Panc1 (cell line): ENCODE measurements around the gene PHRF1. TPM values are rescaled to one million over a fixed set of nuclear protein-coding genes. Genes with fewer than 3 reads are reported as not detected.
A peak's percentile ranks its signal among the peaks of the same experiment; 100 is the strongest.

Experiments used
- ATAC-seq: fragments of 200-7000 bp; cut with Tn5 transposase; 2 replicates; pipeline ENCODE4 v1.9.1; 2020; ENCODE audit warnings: mild to moderate bottlenecking, moderate library complexity
- BruUV-seq: library from RNA; stranded (reverse); fragments of 400-500 nt; replicated peaks from 2 replicates; lab custom pipeline; 2021; lab: Mats Ljungman, UMichigan
- CTCF ChIA-PET: fragments of 300-600 bp; sonication (Branson Sonifier 250); formaldehyde crosslinking; loops from one replicate; lab custom pipeline; 2022; ENCODE audit warnings: antibody characterized with exemption; lab: Charles Lee
- POLR2A ChIA-PET: fragments of 300-600 bp; sonication (Branson Sonifier 250); formaldehyde crosslinking; loops from one replicate; lab custom pipeline; 2022; ENCODE audit warnings: antibody characterized with exemption; lab: Charles Lee
- DNase-seq: peaks from one replicate; pipeline ENCODE4 v3.0.0-alpha.2; 2010; ENCODE audit warnings: low read depth, low spot score
- H3K27ac ChIP-seq: 2 replicates; pipeline ENCODE4 v1.5.1; 2011; ENCODE audit warnings: mild to moderate bottlenecking, low read length, inconsistent platforms
- H3K27me3 ChIP-seq: fragments of 200-500 bp; sonication (Bioruptor generic); 2 replicates; pipeline ENCODE4 v1.6.0; 2014; ENCODE audit warnings: low read length, inconsistent platforms; ENCODE audit not compliant: control insufficient read depth, insufficient read depth
- H3K36me3 ChIP-seq: fragments of 200-500 bp; sonication (Bioruptor generic); 2 replicates; pipeline ENCODE4 v1.5.1; 2014; ENCODE audit warnings: inconsistent platforms, mild to moderate bottlenecking, low read length, moderate library complexity; ENCODE audit not compliant: control insufficient read depth, insufficient read depth
- H3K4me1 ChIP-seq: 2 replicates; pipeline ENCODE4 v1.5.1; 2011; ENCODE audit warnings: inconsistent platforms, mild to moderate bottlenecking, low read length, moderate library complexity; ENCODE audit not compliant: control insufficient read depth, insufficient read depth
- H3K4me3 ChIP-seq, 2 experiments: 2 replicates each; pipeline ENCODE4 v1.5.1; 2011 to 2012; ENCODE audit warnings: low read depth in 2 of 2, low read length in 2 of 2, mild to moderate bottlenecking in 2 of 2, inconsistent platforms in 1 of 2, moderate library complexity in 1 of 2
- H3K9me3 ChIP-seq: fragments of 200-500 bp; sonication (Bioruptor generic); 2 replicates; pipeline ENCODE4 v1.5.1; 2014; ENCODE audit warnings: low read depth, mild to moderate bottlenecking, inconsistent platforms, low read length, moderate library complexity; ENCODE audit not compliant: control insufficient read depth, insufficient read depth
- POLR2AphosphoS5 ChIP-seq: IDR thresholded peaks from 2 replicates; pipeline ENCODE4 v1.6.1; 2012; ENCODE audit warnings: mild to moderate bottlenecking, low read depth, low read length, moderate library complexity
- SIN3A ChIP-seq: IDR thresholded peaks from 2 replicates; pipeline ENCODE4 v1.6.1; 2012; ENCODE audit warnings: low read depth, mild to moderate bottlenecking, low read length, moderate library complexity, borderline replicate concordance; ENCODE audit not compliant: insufficient read depth
- TCF7L2 ChIP-seq: IDR thresholded peaks from 2 replicates; pipeline ENCODE4 v1.6.1; 2011; ENCODE audit warnings: mild to moderate bottlenecking, low read depth, low read length, inconsistent platforms
- in situ Hi-C: cut with HindIII; loops from 2 replicates; pipeline ENCODE4 v1.10.0; 2016; ENCODE audit warnings: low sequenced_read_pairs, low pct_unique_long_range_greater_than_20kb
- intact Hi-C: fragments of 100-400 bp; cut with micrococcal nuclease; formaldehyde crosslinking; loops from one replicate; pipeline ENCODE4 v1.10.0; 2022; ENCODE audit not compliant: unreplicated experiment
- total RNA-seq: library from RNA; stranded (reverse); gene quantifications from one replicate; pipeline ENCODE4 v1.2.1, GENCODE V29; 2021; ENCODE audit not compliant: unreplicated experiment
- TF ChIP-seq, protein P1 (sequence below), 2 experiments: IDR thresholded peaks; 2 replicates each; pipeline ENCODE4 v1.6.1; 2011 to 2012; ENCODE audit warnings: low read depth in 2 of 2, control low read depth in 1 of 2, low read length in 1 of 2, mild to moderate bottlenecking in 1 of 2, moderate library complexity in 1 of 2; ENCODE audit not compliant: insufficient read depth in 1 of 2
- TF ChIP-seq, protein P2 (sequence below): fragments of 450-650 bp; IDR thresholded peaks from 2 replicates; pipeline ENCODE4 v1.5.1; 2017; ENCODE audit warnings: mild to moderate bottlenecking

Gene PHRF1
- total RNA-seq, 1 experiment from 2014 or later, result 90.6 TPM

DNA sequence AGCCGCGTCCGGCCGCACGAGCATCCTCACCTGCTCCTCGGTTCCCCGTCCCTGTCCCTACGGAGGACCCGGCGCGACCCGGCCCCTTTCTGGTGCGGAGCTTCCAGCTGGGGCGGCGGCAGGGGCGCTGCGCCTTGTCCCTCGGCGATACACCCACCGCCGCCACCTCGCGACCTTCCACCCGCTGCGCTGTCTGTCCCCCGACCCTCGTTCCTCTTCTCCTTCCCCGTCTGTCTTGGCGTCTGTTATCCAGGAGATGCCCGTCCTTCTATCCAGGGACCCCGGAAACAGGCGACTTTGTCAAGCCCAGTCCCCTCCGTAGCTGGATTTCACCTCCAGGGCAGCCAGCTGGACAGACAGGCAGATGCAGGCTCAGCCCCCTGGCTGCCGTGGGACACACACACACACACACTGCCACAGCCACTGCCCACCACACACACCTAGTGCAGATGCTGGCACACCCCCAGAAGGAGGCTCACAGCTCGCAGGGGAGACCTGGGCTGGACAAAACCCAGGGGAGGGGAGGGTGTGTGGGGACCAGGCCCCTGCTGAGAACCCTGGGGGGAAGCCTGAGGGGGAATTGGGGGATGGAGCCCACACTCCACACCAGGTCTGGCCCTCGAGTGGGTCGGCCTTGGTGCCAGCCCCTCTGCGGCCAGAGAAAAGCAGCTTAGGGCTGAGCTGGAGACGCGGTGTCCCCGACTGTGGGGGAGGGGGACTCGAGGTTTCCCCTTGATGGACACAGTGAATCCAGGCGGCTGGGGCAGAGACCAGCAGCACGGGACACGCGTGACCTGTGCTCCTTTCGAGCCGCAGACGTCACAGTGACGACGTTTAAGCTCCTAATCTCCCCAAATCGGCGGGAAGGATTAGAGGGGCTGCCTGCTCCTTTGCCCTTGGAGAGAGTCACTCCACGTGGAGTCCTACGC lies 61.6 kb downstream of the PHRF1 start:
- H3K9me3 ChIP-seq, result no peaks in the 10 kb centered on the region
- intact Hi-C loops, result no loop called here
- no peaks in the 10 kb centered on the region for H3K27me3 ChIP-seq
- TF ChIP-seq, protein P1, sequence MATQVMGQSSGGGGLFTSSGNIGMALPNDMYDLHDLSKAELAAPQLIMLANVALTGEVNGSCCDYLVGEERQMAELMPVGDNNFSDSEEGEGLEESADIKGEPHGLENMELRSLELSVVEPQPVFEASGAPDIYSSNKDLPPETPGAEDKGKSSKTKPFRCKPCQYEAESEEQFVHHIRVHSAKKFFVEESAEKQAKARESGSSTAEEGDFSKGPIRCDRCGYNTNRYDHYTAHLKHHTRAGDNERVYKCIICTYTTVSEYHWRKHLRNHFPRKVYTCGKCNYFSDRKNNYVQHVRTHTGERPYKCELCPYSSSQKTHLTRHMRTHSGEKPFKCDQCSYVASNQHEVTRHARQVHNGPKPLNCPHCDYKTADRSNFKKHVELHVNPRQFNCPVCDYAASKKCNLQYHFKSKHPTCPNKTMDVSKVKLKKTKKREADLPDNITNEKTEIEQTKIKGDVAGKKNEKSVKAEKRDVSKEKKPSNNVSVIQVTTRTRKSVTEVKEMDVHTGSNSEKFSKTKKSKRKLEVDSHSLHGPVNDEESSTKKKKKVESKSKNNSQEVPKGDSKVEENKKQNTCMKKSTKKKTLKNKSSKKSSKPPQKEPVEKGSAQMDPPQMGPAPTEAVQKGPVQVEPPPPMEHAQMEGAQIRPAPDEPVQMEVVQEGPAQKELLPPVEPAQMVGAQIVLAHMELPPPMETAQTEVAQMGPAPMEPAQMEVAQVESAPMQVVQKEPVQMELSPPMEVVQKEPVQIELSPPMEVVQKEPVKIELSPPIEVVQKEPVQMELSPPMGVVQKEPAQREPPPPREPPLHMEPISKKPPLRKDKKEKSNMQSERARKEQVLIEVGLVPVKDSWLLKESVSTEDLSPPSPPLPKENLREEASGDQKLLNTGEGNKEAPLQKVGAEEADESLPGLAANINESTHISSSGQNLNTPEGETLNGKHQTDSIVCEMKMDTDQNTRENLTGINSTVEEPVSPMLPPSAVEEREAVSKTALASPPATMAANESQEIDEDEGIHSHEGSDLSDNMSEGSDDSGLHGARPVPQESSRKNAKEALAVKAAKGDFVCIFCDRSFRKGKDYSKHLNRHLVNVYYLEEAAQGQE (IDR thresholded peaks at IDR 0.05; ENCODE audit: insufficient read depth in 1 of 2, low read depth in 2 of 2, low read length in 1 of 2), result no peak
- TF ChIP-seq POLR2AphosphoS5, result no peak
- TF ChIP-seq, protein P2, sequence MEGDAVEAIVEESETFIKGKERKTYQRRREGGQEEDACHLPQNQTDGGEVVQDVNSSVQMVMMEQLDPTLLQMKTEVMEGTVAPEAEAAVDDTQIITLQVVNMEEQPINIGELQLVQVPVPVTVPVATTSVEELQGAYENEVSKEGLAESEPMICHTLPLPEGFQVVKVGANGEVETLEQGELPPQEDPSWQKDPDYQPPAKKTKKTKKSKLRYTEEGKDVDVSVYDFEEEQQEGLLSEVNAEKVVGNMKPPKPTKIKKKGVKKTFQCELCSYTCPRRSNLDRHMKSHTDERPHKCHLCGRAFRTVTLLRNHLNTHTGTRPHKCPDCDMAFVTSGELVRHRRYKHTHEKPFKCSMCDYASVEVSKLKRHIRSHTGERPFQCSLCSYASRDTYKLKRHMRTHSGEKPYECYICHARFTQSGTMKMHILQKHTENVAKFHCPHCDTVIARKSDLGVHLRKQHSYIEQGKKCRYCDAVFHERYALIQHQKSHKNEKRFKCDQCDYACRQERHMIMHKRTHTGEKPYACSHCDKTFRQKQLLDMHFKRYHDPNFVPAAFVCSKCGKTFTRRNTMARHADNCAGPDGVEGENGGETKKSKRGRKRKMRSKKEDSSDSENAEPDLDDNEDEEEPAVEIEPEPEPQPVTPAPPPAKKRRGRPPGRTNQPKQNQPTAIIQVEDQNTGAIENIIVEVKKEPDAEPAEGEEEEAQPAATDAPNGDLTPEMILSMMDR, result no peak
- TF ChIP-seq SIN3A, result no peak
- no peak for TF ChIP-seq TCF7L2
- H3K27ac ChIP-seq, result no peak overlapping the region
- no peak for ATAC-seq
- in situ Hi-C loops, result no loop called here
- H3K4me1 ChIP-seq, result peaks cover 21% of the 10 kb centered on the region
- POLR2A ChIA-PET, result interaction anchor here (0.6 kb wide), 1 partner anchor 57 kb away, joined by 4 read pairs; the partner anchor contains the start of gene DEAF1
- no peak for DNase-seq
- H3K36me3 ChIP-seq, result no peaks in the 10 kb centered on the region
- no peak overlapping the region for H3K4me3 ChIP-seq
- BruUV-seq, result no TSS peak
- CTCF ChIA-PET, result interaction anchor here (0.8 kb wide), 1 partner anchor 91 kb away, joined by 5 read pairs; no protein-coding TSS in a partner anchor

DNA sequence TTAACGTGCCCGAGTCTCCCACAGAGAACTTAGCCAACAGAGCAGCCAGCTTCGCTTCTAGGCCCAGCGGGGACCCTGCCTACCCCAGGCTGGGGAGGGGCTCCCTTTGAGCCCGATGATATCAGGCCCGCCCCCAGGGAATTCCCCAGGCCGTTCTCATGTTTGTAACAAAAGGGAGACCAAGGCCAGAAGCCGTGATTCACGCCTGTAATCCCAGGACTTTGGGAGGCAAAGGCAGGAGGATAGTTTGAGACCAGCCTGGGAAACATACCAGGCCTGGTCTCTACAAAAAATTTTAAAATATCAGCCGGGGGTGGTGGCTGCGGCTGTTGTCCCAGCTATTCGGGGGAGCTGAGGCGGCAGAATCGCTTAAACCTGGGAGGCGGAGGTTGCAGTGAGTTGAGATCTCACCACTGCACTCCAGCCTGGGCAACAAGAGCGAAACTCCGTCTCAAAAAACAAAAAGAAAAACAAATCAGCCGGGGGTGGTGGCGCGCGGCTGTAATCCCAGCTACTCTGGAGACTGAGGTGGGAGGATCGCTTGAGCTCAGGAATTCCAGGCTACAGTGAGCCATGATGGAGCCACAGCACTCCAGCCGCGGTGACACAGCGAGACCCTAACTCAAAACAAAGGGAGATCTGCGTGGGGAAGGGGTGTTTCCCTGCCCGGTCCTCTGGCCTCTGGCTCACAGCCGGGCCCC lies 62.5 kb downstream of the PHRF1 start:
- in situ Hi-C loops, result no loop called here
- ChIA-PET POLR2A (interaction anchor here (0.7 kb wide), 1 partner anchor 56 kb away, joined by 4 read pairs; no protein-coding TSS in a partner anchor), CTCF (no interaction called here)
- H3K27me3 ChIP-seq, result no peaks in the 10 kb centered on the region
- intact Hi-C loops, result no loop called here
- ATAC-seq (no peak), DNase-seq (no peak)
- TF ChIP-seq TCF7L2 (no peak), SIN3A (no peak), POLR2AphosphoS5 (0 out of 2 replicates have a peak, but pooled peaks have one; percentile 36)
- no peak overlapping the region for H3K27ac ChIP-seq
- peaks cover 21% of the 10 kb centered on the region for H3K4me1 ChIP-seq
- no TSS peak for BruUV-seq
- no peak overlapping the region for H3K4me3 ChIP-seq
- H3K9me3 ChIP-seq, result no peaks in the 10 kb centered on the region
- H3K36me3 ChIP-seq, result no peaks in the 10 kb centered on the region
